Liver (tissue), 9 donors: ENCODE measurements around the gene FAIM2. TPM values are rescaled to one million over a fixed set of nuclear protein-coding genes. Genes with fewer than 3 reads are reported as not detected.

Source experiments
- DNase-seq: peaks from one replicate; pipeline ENCODE4 v3.0.0-alpha.2; 2017; ENCODE audit warnings: low spot score
- H3K27ac ChIP-seq, 2 donors: one replicate each; pipeline ENCODE4 v1.7.0; 2013; ENCODE audit warnings: inconsistent platforms in 2 of 2, low read length in 2 of 2, control low read depth in 1 of 2, low read depth in 1 of 2, mild to moderate bottlenecking in 1 of 2
- H3K27me3 ChIP-seq, 4 donors: one replicate each; pipeline versions ENCODE4 v1.6.1 to v1.7.0; 2013; ENCODE audit warnings: low read length in 3 of 4, inconsistent platforms in 1 of 4, mild to moderate bottlenecking in 1 of 4, moderate library complexity in 1 of 4; ENCODE audit not compliant: control insufficient read depth in 4 of 4, insufficient read depth in 4 of 4
- H3K36me3 ChIP-seq, 4 donors: one replicate each; pipeline versions ENCODE4 v1.6.1 to v1.7.0; 2013; ENCODE audit warnings: low read length in 3 of 4, mild to moderate bottlenecking in 3 of 4, low read depth in 1 of 4, moderate library complexity in 1 of 4; ENCODE audit not compliant: control insufficient read depth in 4 of 4, insufficient read depth in 3 of 4
- H3K4me1 ChIP-seq, 4 donors: one replicate each; pipeline versions ENCODE4 v1.6.1 to v1.7.0; 2013; ENCODE audit warnings: low read length in 3 of 4, mild to moderate bottlenecking in 3 of 4, moderate library complexity in 1 of 4; ENCODE audit not compliant: control insufficient read depth in 4 of 4, insufficient read depth in 4 of 4
- H3K4me3 ChIP-seq, 3 donors: one replicate each; pipeline versions ENCODE4 v1.6.1 to v1.7.0; 2013; ENCODE audit warnings: low read length in 3 of 3, control low read depth in 1 of 3, low read depth in 1 of 3, mild to moderate bottlenecking in 1 of 3
- H3K9ac ChIP-seq, 2 donors: one replicate each; pipeline ENCODE4 v1.7.0; 2013; ENCODE audit warnings: low read length in 2 of 2, mild to moderate bottlenecking in 2 of 2, moderate library complexity in 2 of 2, control low read depth in 1 of 2, low read depth in 1 of 2
- H3K9me3 ChIP-seq, 4 donors: one replicate each; pipeline versions ENCODE4 v1.6.1 to v1.7.0; 2013; ENCODE audit warnings: low read length in 3 of 4; ENCODE audit not compliant: control insufficient read depth in 4 of 4
- ATF3 ChIP-seq: IDR thresholded peaks from 2 replicates; pipeline ENCODE4 v1.6.1; 2016; ENCODE audit warnings: antibody characterized with exemption
- CTCF ChIP-seq: fragments of 150-350 bp; IDR thresholded peaks from 2 replicates; pipeline ENCODE4 v1.5.1; 2017; ENCODE audit warnings: improper control_type of control experiment, low read depth, low read length; ENCODE audit not compliant: missing input control
- FOXA2 ChIP-seq: IDR thresholded peaks from 2 replicates; pipeline ENCODE4 v1.6.1; 2016; ENCODE audit warnings: antibody characterized with exemption
- GABPA ChIP-seq, 2 donors: IDR thresholded peaks in 1 of 2; conservative IDR thresholded peaks in 1 of 2; 2 replicates each; pipeline ENCODE4 v1.6.1; 2016; ENCODE audit warnings: antibody characterized with exemption in 2 of 2, mild to moderate bottlenecking in 1 of 2, moderate library complexity in 1 of 2
- HNF4G ChIP-seq: IDR thresholded peaks from 2 replicates; pipeline ENCODE4 v1.6.1; 2016; ENCODE audit warnings: antibody characterized with exemption
- JUND ChIP-seq, 2 donors: IDR thresholded peaks; 2 replicates each; pipeline ENCODE4 v1.6.1; 2016; ENCODE audit warnings: antibody characterized with exemption in 2 of 2
- MAX ChIP-seq: IDR thresholded peaks from 2 replicates; pipeline ENCODE4 v1.6.1; 2016; ENCODE audit warnings: antibody characterized with exemption
- REST ChIP-seq: IDR thresholded peaks from 2 replicates; pipeline ENCODE4 v1.6.1; 2016; ENCODE audit warnings: antibody characterized with exemption, mild to moderate bottlenecking
- RXRA ChIP-seq, 2 donors: IDR thresholded peaks; 2 replicates each; pipeline ENCODE4 v1.6.1; 2017 to 2018; ENCODE audit warnings: antibody characterized with exemption in 2 of 2, mild to moderate bottlenecking in 1 of 2
- SP1 ChIP-seq: IDR thresholded peaks from 2 replicates; pipeline ENCODE4 v1.6.1; 2018; ENCODE audit warnings: antibody characterized with exemption, mild to moderate bottlenecking
- TAF1 ChIP-seq: conservative IDR thresholded peaks from 2 replicates; pipeline ENCODE4 v1.6.1; 2016; ENCODE audit warnings: antibody characterized with exemption, mild to moderate bottlenecking
- ZBTB33 ChIP-seq: IDR thresholded peaks from 2 replicates; pipeline ENCODE4 v1.6.1; 2016; ENCODE audit warnings: antibody characterized with exemption
- WGBS: extraction: QIAGEN DNeasy Blood & Tissue Kit; methylation state at CpG from one replicate; pipeline ENCODE4 v1.1.7; 2013; 5-methylcytosine and 5-hydroxymethylcytosine counted together
- polyA plus RNA-seq, 2 donors: library from polyadenylated mRNA; stranded (reverse) in 1 of 2; unstranded in 1 of 2; fragments of 200-250 nt in 1 of 2; fragments of >200 nt in 1 of 2; fragmentation: Nextera tagmentation in 1 of 2; extraction: Ambion mirVana in 1 of 2; gene quantifications; one replicate each; pipeline versions ENCODE4 v1.2.1 to v1.2.3, GENCODE V29; 2013 to 2015
- total RNA-seq, 2 donors: library from RNA; depleted of rRNA; stranded (reverse); fragments of >200 nt; gene quantifications; one replicate each; pipeline ENCODE4 v1.2.3, GENCODE V29; 2014
- donor health status: healthy.
- donor health status: healthy.
- donor health status: healthy.
- donor health status: healthy.
- donor health status: healthy.

FAIM2 gene
- total and polyA plus RNA-seq, 4 donors = 0.06 to 0.23 TPM; not detected in 2

GRCh38 chr12:49941556-49942511 lies 38.1 kb upstream of the FAIM2 start:
- H3K27me3 ChIP-seq = no peaks in the 10 kb centered on the region
- H3K27ac ChIP-seq = no peak overlapping the region
- peaks cover 0 to 3% (median 0%) of the 10 kb centered on the region in 4 donors for H3K4me1 ChIP-seq
- TF ChIP-seq REST (no peak), ATF3 (no peak)
- H3K36me3 ChIP-seq = no peaks in the 10 kb centered on the region
- no peaks in the 10 kb centered on the region for H3K9me3 ChIP-seq
- no peak overlapping the region for H3K4me3 ChIP-seq
- WGBS = 90% methylated on average over 13 of the region's 13 CpGs
- no peak for DNase-seq
- no peak overlapping the region for H3K9ac ChIP-seq

- 100% methylated on average over 1 of the region's 1 CpG for WGBS
- DNase-seq = no peak
- Histone ChIP-seq H3K36me3 (no peaks in the 10 kb centered on the region), H3K9ac (no peak overlapping the region), H3K4me1 (no peaks in the 10 kb centered on the region), H3K9me3 (no peaks in the 10 kb centered on the region), H3K27ac (no peak overlapping the region), H3K4me3 (no peak overlapping the region), H3K27me3 (no peaks in the 10 kb centered on the region)
- no peak for TF ChIP-seq ZBTB33
- no peak for TF ChIP-seq HNF4G
- no peak for TF ChIP-seq SP1
- TF ChIP-seq TAF1 = no peak
- TF ChIP-seq JUND (IDR thresholded peaks at IDR 0.05) = no peak
- TF ChIP-seq CTCF = no peak
- no peak for TF ChIP-seq GABPA (IDR thresholded peaks at IDR 0.05 in 1 of 2, conservative IDR thresholded peaks at IDR 0.05 in 1 of 2)
- TF ChIP-seq RXRA (IDR thresholded peaks at IDR 0.05) = no peak
- no peak for TF ChIP-seq MAX
- no peak for TF ChIP-seq REST
- TF ChIP-seq FOXA2 = no peak
These were observed 36.0 kb upstream of the FAIM2 start for GRCh38 chr12:49939707-49940106.
